Sigmoid colon (tissue), 7 donors: ENCODE data around the gene FOSL2. TPM values are rescaled to one million over a fixed set of nuclear protein-coding genes. Genes with fewer than 3 reads are reported as not detected.
A peak's percentile ranks its signal among the peaks of the same experiment; 100 is the strongest.

Source experiments
- DNase-seq: peaks from one replicate; pipeline ENCODE4 v3.0.0-alpha.2; 2019
- H3K27ac ChIP-seq, 4 donors: fragments of 200-600 bp; sonication (generic); one replicate each; pipeline ENCODE4 v1.5.1; 2016 to 2019; ENCODE audit warnings: mild to moderate bottlenecking in 1 of 4
- H3K27me3 ChIP-seq, 3 donors: fragments of 200-600 bp; sonication (generic); one replicate each; pipeline ENCODE4 v1.5.1; 2019; ENCODE audit warnings: mild to moderate bottlenecking in 1 of 3
- H3K36me3 ChIP-seq, 4 donors: fragments of 200-600 bp; sonication (generic); one replicate each; pipeline ENCODE4 v1.5.1; 2016 to 2019
- H3K4me1 ChIP-seq, 4 donors: fragments of 200-600 bp; sonication (generic); one replicate each; pipeline ENCODE4 v1.5.1; 2017 to 2019
- H3K4me3 ChIP-seq, 4 donors: fragments of 200-600 bp; sonication (generic); one replicate each; pipeline ENCODE4 v1.5.1; 2017 to 2019; ENCODE audit warnings: mild to moderate bottlenecking in 2 of 4, moderate library complexity in 1 of 4
- H3K9me3 ChIP-seq, 4 donors: fragments of 200-600 bp in 3 of 4; sonication (generic) in 3 of 4; one replicate each; pipeline versions ENCODE4 v1.5.1 to v1.6.1; 2013 to 2019
- EP300 ChIP-seq, 4 donors: sonication (generic); formaldehyde crosslinking; IDR thresholded peaks; one replicate each; pipeline ENCODE4 v1.6.1; 2017; ENCODE audit warnings: antibody characterized with exemption in 4 of 4
- POLR2A ChIP-seq, 2 donors: fragments of 450-650 bp; IDR thresholded peaks; one replicate each; pipeline ENCODE4 v1.6.1; 2016; ENCODE audit warnings: antibody characterized with exemption in 2 of 2, mild to moderate bottlenecking in 2 of 2, moderate library complexity in 2 of 2
- POLR2AphosphoS5 ChIP-seq, 4 donors: sonication (generic); formaldehyde crosslinking; IDR thresholded peaks; one replicate each; pipeline ENCODE4 v1.6.1; 2017; ENCODE audit warnings: antibody characterized with exemption in 4 of 4
- WGBS, 2 donors: extraction: QIAGEN DNeasy Blood & Tissue Kit; methylation state at CpG; one replicate each; pipeline ENCODE4 v1.1.7; 2013; 5-methylcytosine and 5-hydroxymethylcytosine counted together
- intact Hi-C: fragments of 100-400 bp; cut with DNase I; formaldehyde crosslinking; loops from one replicate; pipeline ENCODE4 v1.15.1; 2023
- polyA plus RNA-seq, 3 donors: library from polyadenylated mRNA; stranded (reverse); fragments of 200-250 nt; gene quantifications; one replicate each; pipeline ENCODE4 v1.2.3, GENCODE V29; 2013
- total RNA-seq, 4 donors: library from RNA; depleted of rRNA; stranded (reverse); fragments of >200 nt; gene quantifications; one replicate each; pipeline ENCODE4 v1.1.0, GENCODE V29; 2016
- TF ChIP-seq, protein P1 (sequence below), 4 experiments: fragments of 450-650 bp in 3 of 4; fragments of 200-600 bp in 1 of 4; IDR thresholded peaks; one replicate each; pipeline ENCODE4 v1.5.1; 2016 to 2019; ENCODE audit warnings: antibody characterized with exemption in 4 of 4, mild to moderate bottlenecking in 3 of 4, moderate library complexity in 2 of 4
- donor health status: healthy with polysubstance abuse.
- donor health status: Bipolar disorder and iron deficiency.
- donor health status: healthy.

The FOSL2 gene
- total and polyA plus RNA-seq, 7 donors = 30.0 to 208 (median 65.8) TPM

DNA sequence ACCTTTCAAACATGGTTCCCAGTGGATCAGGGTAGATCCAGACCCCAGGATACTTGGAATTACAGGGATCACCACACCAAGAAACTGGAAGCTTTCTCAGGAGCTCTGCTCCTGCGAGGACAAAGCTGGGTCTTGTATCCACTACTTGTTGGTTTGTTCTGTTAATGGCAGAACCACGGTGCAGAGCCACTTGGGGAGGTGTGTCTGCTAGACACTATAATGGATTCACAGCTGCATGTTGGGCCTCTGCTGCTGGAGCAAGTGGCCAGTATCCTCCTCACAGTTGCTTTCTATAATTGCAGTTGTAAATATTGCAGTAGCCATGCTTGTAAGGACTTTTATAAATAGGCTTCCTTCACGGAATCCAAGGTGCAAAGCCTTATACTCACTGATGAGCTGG, 12.9 kb downstream of the FOSL2 start:
- intact Hi-C loops = no loop called here
- Histone ChIP-seq H3K9me3 (no peaks in the 10 kb centered on the region), H3K4me1 (peaks cover 0 to 88% (median 68%) of the 10 kb centered on the region in 4 donors), H3K27ac (no peak overlapping the region), H3K4me3 (no peak overlapping the region), H3K36me3 (peaks cover 66 to 88% (median 69%) of the 10 kb centered on the region in 4 donors), H3K27me3 (no peaks in the 10 kb centered on the region)
- peak; percentile 28 for DNase-seq
- no peak for TF ChIP-seq EP300 (IDR thresholded peaks at IDR 0.05)
- TF ChIP-seq POLR2AphosphoS5 (IDR thresholded peaks at IDR 0.05) = no peak
- TF ChIP-seq, protein P1, sequence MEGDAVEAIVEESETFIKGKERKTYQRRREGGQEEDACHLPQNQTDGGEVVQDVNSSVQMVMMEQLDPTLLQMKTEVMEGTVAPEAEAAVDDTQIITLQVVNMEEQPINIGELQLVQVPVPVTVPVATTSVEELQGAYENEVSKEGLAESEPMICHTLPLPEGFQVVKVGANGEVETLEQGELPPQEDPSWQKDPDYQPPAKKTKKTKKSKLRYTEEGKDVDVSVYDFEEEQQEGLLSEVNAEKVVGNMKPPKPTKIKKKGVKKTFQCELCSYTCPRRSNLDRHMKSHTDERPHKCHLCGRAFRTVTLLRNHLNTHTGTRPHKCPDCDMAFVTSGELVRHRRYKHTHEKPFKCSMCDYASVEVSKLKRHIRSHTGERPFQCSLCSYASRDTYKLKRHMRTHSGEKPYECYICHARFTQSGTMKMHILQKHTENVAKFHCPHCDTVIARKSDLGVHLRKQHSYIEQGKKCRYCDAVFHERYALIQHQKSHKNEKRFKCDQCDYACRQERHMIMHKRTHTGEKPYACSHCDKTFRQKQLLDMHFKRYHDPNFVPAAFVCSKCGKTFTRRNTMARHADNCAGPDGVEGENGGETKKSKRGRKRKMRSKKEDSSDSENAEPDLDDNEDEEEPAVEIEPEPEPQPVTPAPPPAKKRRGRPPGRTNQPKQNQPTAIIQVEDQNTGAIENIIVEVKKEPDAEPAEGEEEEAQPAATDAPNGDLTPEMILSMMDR (IDR thresholded peaks at IDR 0.05) = no peak
- TF ChIP-seq POLR2A (IDR thresholded peaks at IDR 0.05) = no peak
- WGBS, 2 donors = 81 to 89% methylated on average over 3 of the region's 3 CpGs

DNA sequence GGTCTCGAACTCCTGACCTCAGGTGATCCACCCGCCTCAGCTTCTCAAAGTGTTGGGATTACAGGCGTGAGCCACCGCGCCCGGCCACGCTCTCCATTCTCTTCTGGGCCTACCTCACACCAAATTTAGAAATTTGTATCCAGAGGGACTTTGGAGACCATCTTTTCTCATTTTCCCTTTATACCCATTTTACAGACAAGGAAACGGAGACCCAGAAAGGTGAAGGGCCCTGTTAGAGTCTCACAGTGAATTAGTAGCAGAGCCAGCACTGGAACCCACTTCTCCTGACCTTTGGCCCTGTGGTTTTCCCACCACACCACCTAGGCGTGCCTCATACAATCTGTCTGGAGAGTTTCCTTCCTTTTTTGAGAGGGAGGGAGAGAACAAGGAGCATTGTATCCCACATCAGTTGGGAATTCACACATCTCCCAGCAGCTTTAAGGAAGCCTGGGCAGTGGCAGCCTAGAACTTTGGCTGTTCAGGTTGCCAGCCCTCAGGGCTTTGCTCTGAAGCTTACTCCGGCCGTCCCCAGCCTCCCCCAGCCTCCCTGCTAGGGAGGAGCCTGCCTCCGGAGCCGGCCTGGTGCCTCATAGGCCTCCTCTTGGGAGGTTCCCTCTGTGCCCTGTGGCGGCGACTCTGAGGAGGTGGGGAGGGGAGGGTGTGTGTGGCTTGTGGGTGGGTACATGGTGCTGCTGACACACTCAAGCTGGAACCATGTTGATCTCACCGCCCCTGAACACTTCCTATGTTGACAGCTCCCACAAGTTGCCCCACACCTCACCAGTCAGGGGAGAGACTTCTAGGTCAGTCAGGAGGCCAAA, 13.8 kb downstream of the FOSL2 start:
- DNase-seq = peak; percentile 73
- TF ChIP-seq POLR2AphosphoS5 (IDR thresholded peaks at IDR 0.05) = peak in 1 of 4 donors; percentile 3
- TF ChIP-seq POLR2A (IDR thresholded peaks at IDR 0.05) = no peak
- TF ChIP-seq, protein P1 (IDR thresholded peaks at IDR 0.05) = no peak
- TF ChIP-seq EP300 (IDR thresholded peaks at IDR 0.05) = no peak
- intact Hi-C loops = no loop called here
- no peak overlapping the region for H3K4me3 ChIP-seq
- H3K9me3 ChIP-seq = no peaks in the 10 kb centered on the region
- H3K4me1 ChIP-seq = peaks cover 0 to 84% (median 59%) of the 10 kb centered on the region in 4 donors
- 75 to 77% methylated on average over 16 of the region's 16 CpGs for WGBS, 2 donors
- H3K27me3 ChIP-seq = no peaks in the 10 kb centered on the region
- H3K27ac ChIP-seq = peak overlapping the region; percentile 34 to 72 (median 62)
- H3K36me3 ChIP-seq = peaks cover 72 to 96% (median 79%) of the 10 kb centered on the region in 4 donors

DNA sequence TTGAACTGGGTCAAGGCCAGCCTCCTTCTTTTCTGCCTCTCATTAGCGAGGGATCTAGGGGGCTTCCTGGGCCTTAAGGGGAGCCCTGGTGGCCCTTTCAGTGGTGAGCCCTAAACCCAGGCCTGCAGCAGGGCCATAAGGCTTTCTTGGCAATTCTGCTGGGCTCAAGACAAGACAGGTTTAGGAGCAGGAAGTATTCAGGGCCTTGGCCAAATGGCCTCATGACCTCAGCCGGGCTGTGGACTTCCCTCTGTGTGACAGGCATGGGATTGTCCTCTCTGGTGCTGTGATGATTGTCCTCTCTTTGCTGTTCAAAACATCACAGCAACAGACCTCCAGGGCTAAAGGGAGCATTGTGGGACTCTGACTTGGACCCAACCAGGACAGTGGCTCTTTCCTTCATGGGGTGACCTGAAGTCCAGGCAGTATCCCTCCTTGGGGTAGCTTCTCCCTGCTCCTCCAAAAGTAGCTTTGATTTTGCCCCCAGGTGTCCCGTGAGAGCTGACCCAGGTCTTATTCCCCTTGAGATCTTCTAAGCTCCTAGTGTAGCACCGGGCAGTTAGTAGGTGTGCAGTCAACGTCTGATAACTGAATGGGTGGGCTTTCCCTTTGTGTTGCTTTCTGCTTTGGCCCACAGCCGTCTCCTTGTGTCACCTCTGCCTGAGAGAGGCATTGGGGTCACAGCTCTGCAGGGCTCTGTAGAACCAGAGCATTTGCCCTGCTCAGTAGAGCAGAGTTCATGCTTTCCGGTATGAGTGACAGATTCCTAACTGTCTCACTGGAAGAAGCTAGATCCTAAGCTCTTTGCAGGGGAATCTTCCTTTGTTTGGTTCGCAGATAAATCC, 14.7 kb downstream of the FOSL2 start:
- DNase-seq = peak; percentile 64
- TF ChIP-seq POLR2AphosphoS5 (IDR thresholded peaks at IDR 0.05) = no peak
- no peak for TF ChIP-seq EP300 (IDR thresholded peaks at IDR 0.05)
- TF ChIP-seq, protein P1 (IDR thresholded peaks at IDR 0.05) = no peak
- TF ChIP-seq POLR2A (IDR thresholded peaks at IDR 0.05) = no peak
- Histone ChIP-seq H3K36me3 (peaks cover 81 to 99% (median 87%) of the 10 kb centered on the region in 4 donors), H3K4me1 (peaks cover 0 to 84% (median 58%) of the 10 kb centered on the region in 4 donors), H3K27me3 (no peaks in the 10 kb centered on the region), H3K27ac (peak overlapping the region; percentile 34 to 72 (median 62)), H3K9me3 (no peaks in the 10 kb centered on the region), H3K4me3 (no peak overlapping the region)
- intact Hi-C loops = no loop called here
- WGBS, 2 donors = 84 to 87% methylated on average over 8 of the region's 8 CpGs

DNA sequence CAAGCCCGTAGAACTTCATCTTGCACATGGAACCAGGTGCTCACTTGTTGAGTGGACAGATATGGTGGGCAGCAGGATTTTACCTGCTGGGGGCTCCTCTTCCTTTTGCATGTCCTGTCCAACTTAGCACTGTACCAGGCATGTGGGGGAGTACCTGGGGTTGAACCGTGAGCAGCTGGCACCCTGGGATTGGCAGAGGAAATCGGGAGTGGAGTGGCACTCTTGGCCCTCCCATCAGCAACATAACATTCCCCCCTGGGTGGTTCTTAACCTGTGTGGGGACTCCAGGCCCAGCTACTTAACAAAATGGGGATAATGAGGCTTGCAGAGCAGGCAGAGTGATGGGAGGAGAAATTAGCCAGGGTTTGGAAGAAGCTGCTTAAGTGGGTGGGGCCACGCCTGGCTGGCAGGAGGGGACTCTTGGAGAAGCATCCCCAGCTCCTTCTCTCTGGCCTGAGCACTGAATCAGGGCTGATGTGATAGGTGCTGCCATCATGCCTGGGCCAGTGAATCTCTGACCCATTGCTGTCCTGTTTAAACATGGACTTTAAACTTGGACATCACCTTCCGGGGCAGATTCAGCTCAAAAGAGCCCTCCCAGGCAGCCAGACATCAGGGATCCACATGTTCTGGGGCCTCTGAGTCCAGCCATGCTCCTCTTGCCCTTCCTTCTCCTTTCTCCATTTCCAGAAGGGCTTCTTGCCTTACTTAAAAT, 15.5 kb downstream of the FOSL2 start:
- Histone ChIP-seq H3K27me3 (no peaks in the 10 kb centered on the region), H3K27ac (peak overlapping the region; percentile 23 to 72 (median 48)), H3K4me3 (no peak overlapping the region), H3K4me1 (peaks cover 0 to 84% (median 58%) of the 10 kb centered on the region in 4 donors), H3K36me3 (peaks cover 88 to 100% (median 95%) of the 10 kb centered on the region in 4 donors), H3K9me3 (no peaks in the 10 kb centered on the region)
- TF ChIP-seq, protein P1 (IDR thresholded peaks at IDR 0.05) = no peak
- no peak for TF ChIP-seq POLR2A (IDR thresholded peaks at IDR 0.05)
- no peak for TF ChIP-seq POLR2AphosphoS5 (IDR thresholded peaks at IDR 0.05)
- no peak for TF ChIP-seq EP300 (IDR thresholded peaks at IDR 0.05)
- peak; percentile 46 for DNase-seq
- WGBS, 2 donors = 80 to 86% methylated on average over 5 of the region's 5 CpGs
- intact Hi-C loops = no loop called here
